ENCODE results near the gene ADAMTS14.

GRCh38 chr10:70770001-70770400 is 97.7 kb downstream of the ADAMTS14 start:
- no peak for TF ChIP-seq CTCF (IDR thresholded peaks at IDR 0.05; ENCODE audit: low read depth, low read length, poor library complexity, severe bottlenecking)
- no peak for TF ChIP-seq EZH2phosphoT487 (IDR thresholded peaks at IDR 0.05; ENCODE audit: borderline replicate concordance, low read length)

Measured in DOHH2 (cell line).